Endothelial cell of umbilical vein (primary cell): ENCODE results near the gene TTLL10. TPM values are rescaled to one million over a fixed set of nuclear protein-coding genes. Genes with fewer than 3 reads are reported as not detected.
"Not testable (repeated sequence)": the region's sequence is repeated elsewhere in the genome, so short reads cannot be mapped to it uniquely, and the experiment has no call there.

Source experiments
- BruUV-seq: library from RNA; stranded (reverse); fragments of 400-500 nt; replicated peaks from 2 replicates; lab custom pipeline; 2021; lab: Mats Ljungman, UMichigan
- CTCF ChIA-PET: fragments of 300-600, 350-600 bp; sonication (Branson Sonifier 250); formaldehyde crosslinking; loops from one replicate; lab custom pipeline; 2021; ENCODE audit warnings: antibody characterized with exemption, inconsistent platforms; lab: Charles Lee
- POLR2A ChIA-PET: fragments of 300-600, 350-600 bp; sonication (Branson Sonifier 250); formaldehyde crosslinking; loops from one replicate; lab custom pipeline; 2021; ENCODE audit warnings: antibody characterized with exemption, inconsistent platforms; lab: Charles Lee
- DNase-seq: peaks from one replicate; pipeline ENCODE4 v3.0.0-alpha.2; 2011; ENCODE audit warnings: low read depth, low spot score
- FAIRE-seq: peaks from 2 replicates; lab custom pipeline; 2011; peaks lifted over from hg19 to GRCh38; lab: Jason Lieb, UNC
- H2AFZ ChIP-seq: 2 replicates; pipeline ENCODE4 v1.6.0; 2012; ENCODE audit warnings: low read depth, low read length, control low read depth, inconsistent platforms
- H3K27ac ChIP-seq: 2 replicates; pipeline ENCODE4 v1.5.1; 2011; ENCODE audit warnings: low read depth, mild to moderate bottlenecking, control low read depth, low read length, moderate library complexity; ENCODE audit not compliant: insufficient read depth
- H3K27me3 ChIP-seq, 2 experiments: 2 replicates each; pipeline versions ENCODE4 v1.6.0 to v1.6.1; 2011; ENCODE audit warnings: low read length in 2 of 2, mixed read lengths in 1 of 2; ENCODE audit not compliant: control insufficient read depth in 2 of 2, insufficient read depth in 2 of 2
- H3K36me3 ChIP-seq, 2 experiments: 2 replicates in 1 of 2; 3 replicates in 1 of 2; pipeline ENCODE4 v1.5.1; 2011; ENCODE audit warnings: low read length in 2 of 2, mild to moderate bottlenecking in 1 of 2, moderate library complexity in 1 of 2; ENCODE audit not compliant: control insufficient read depth in 2 of 2, insufficient read depth in 2 of 2; ENCODE audit errors: extremely low read depth in 1 of 2
- H3K4me1 ChIP-seq: 3 replicates; pipeline ENCODE4 v1.5.1; 2011; ENCODE audit warnings: mild to moderate bottlenecking, low read length; ENCODE audit not compliant: control insufficient read depth, insufficient read depth; ENCODE audit errors: extremely low read depth
- H3K4me2 ChIP-seq: 2 replicates; pipeline ENCODE4 v1.6.1; 2011; ENCODE audit warnings: low read length, control low read depth, mixed read lengths; ENCODE audit not compliant: insufficient read depth
- H3K4me3 ChIP-seq, 3 experiments: fragments of 200-600 bp in 1 of 3; sonication (generic), shearing (Covaris generic) in 1 of 3; replicated peaks in 1 of 3; 2 replicates each; pipeline ENCODE4 v1.5.1; 2011 to 2016; ENCODE audit warnings: control low read depth in 3 of 3, low read length in 3 of 3, mild to moderate bottlenecking in 2 of 3, inconsistent platforms in 1 of 3, low read depth in 1 of 3, moderate library complexity in 1 of 3; ENCODE audit not compliant: insufficient read depth in 1 of 3
- H3K79me2 ChIP-seq: 2 replicates; pipeline ENCODE4 v1.6.0; 2012; ENCODE audit warnings: low read length, inconsistent platforms; ENCODE audit not compliant: control insufficient read depth, insufficient read depth
- H3K9ac ChIP-seq: replicated peaks from 2 replicates; pipeline ENCODE3; 2011; ENCODE audit warnings: low read length, control low read depth; ENCODE audit not compliant: insufficient read depth; ENCODE audit errors: extremely low read depth
- H3K9me1 ChIP-seq: replicated peaks from 3 replicates; pipeline ENCODE4 v1.6.0; 2011; ENCODE audit warnings: mild to moderate bottlenecking, low read length; ENCODE audit not compliant: control insufficient read depth, insufficient read depth; ENCODE audit errors: extremely low read depth
- H3K9me3 ChIP-seq: replicated peaks from 2 replicates; pipeline ENCODE4 v1.5.1; 2012; ENCODE audit warnings: low read length, inconsistent platforms; ENCODE audit not compliant: control insufficient read depth, insufficient read depth
- H4K20me1 ChIP-seq: replicated peaks from 2 replicates; pipeline ENCODE3; 2011; ENCODE audit warnings: mild to moderate bottlenecking, low read length; ENCODE audit not compliant: control insufficient read depth, insufficient read depth; ENCODE audit errors: extremely low read depth
- EZH2 ChIP-seq: IDR thresholded peaks from 2 replicates; pipeline ENCODE4 v1.6.1; 2012; ENCODE audit warnings: borderline replicate concordance, low read depth, mild to moderate bottlenecking, moderate library complexity, low read length, inconsistent platforms; ENCODE audit not compliant: severe bottlenecking
- GATA2 ChIP-seq: IDR thresholded peaks from 2 replicates; pipeline ENCODE4 v1.7.0; 2011; ENCODE audit warnings: low read depth, mild to moderate bottlenecking, moderate library complexity, mixed read lengths, low read length; ENCODE audit not compliant: insufficient read length, insufficient read depth
- MYC ChIP-seq: IDR thresholded peaks from one replicate; pipeline ENCODE4 v1.6.1; 2011; ENCODE audit warnings: mild to moderate bottlenecking, low read depth, low read length
- POLR2A ChIP-seq: IDR thresholded peaks from 2 replicates; pipeline ENCODE4 v1.6.1; 2012; ENCODE audit warnings: low read depth, mild to moderate bottlenecking, control low read depth, low read length
- POLR2AphosphoS5 ChIP-seq: IDR thresholded peaks from 2 replicates; pipeline ENCODE4 v1.6.1; 2012; ENCODE audit warnings: low read depth, mild to moderate bottlenecking, control low read depth, low read length, moderate library complexity; ENCODE audit not compliant: insufficient read depth
- dilution Hi-C: fragments of 300-500 bp; cut with MboI; formaldehyde crosslinking; loops from one replicate; pipeline ENCODE4 v1.15.0; 2019; ENCODE audit warnings: low sequenced_read_pairs; ENCODE audit not compliant: extremely low pct_ligation_motif_present
- intact Hi-C: fragments of 100-400 bp; cut with micrococcal nuclease; formaldehyde crosslinking; loops from one replicate; pipeline ENCODE4 v1.10.0; 2022
- polyA plus RNA-seq, 4 experiments: library from polyadenylated mRNA; depleted of rRNA in 3 of 4; stranded (reverse) in 3 of 4; unstranded in 1 of 4; fragments of >200 nt; gene quantifications; 2 replicates each; pipeline versions ENCODE4 v1.2.1 to v1.2.3, GENCODE V29; 2011 to 2012; ENCODE audit warnings: missing spikeins in 1 of 4
- total RNA-seq: library from RNA; stranded (reverse); gene quantifications from 2 replicates; pipeline ENCODE4 v1.2.3, GENCODE V29; 2021

The TTLL10 gene
- total and polyA plus RNA-seq, 2 donors (not counting 3 experiments of a cell fraction or from before 2014, with no cell fraction given), result not detected

GRCh38 chr1:1141911-1142250, 31.8 kb upstream of the TTLL10 start:
- no TSS peak for BruUV-seq
- no peak for FAIRE-seq
- POLR2A ChIA-PET, result no interaction called here

GRCh38 chr1:1142352-1142751, 31.3 kb upstream of the TTLL10 start:
- POLR2A ChIA-PET, BruUV-seq, DNase-seq, FAIRE-seq, H3K79me2 ChIP-seq, H2AFZ ChIP-seq, H3K9ac ChIP-seq, H3K4me2 ChIP-seq, H3K27ac ChIP-seq, H3K9me1 ChIP-seq, H4K20me1 ChIP-seq, dilution Hi-C loops, H3K36me3 ChIP-seq, H3K9me3 ChIP-seq, H3K27me3 ChIP-seq, intact Hi-C loops, H3K4me1 ChIP-seq, H3K4me3 ChIP-seq, CTCF ChIA-PET: not testable (repeated sequence)

More at GRCh38 chr1:1141911-1142250, 31.8 kb upstream of the TTLL10 start:
- intact Hi-C loops (no loop called here), dilution Hi-C loops (no loop called here)
- no peak for DNase-seq
- Histone ChIP-seq H2AFZ (no peak overlapping the region), H3K79me2 (no peaks in the 10 kb centered on the region), H3K4me1 (no peaks in the 10 kb centered on the region), H3K27ac (no peak overlapping the region), H3K4me2 (no peak overlapping the region), H3K9me1 (no peaks in the 10 kb centered on the region), H3K9ac (no peak overlapping the region), H4K20me1 (no peaks in the 10 kb centered on the region), H3K27me3 (peaks cover 0 to 4% of the 10 kb centered on the region in 2 experiments), H3K36me3 (no peaks in the 10 kb centered on the region), H3K4me3 (no peak overlapping the region), H3K9me3 (no peaks in the 10 kb centered on the region)
- CTCF ChIA-PET, result no interaction called here
- TF ChIP-seq POLR2AphosphoS5 (no peak), GATA2 (no peak), MYC (no peak), EZH2 (no peak), POLR2A (no peak)
